ENCODE results near the gene MON1B. TPM values are rescaled to one million over a fixed set of nuclear protein-coding genes. Genes with fewer than 3 reads are reported as not detected.

MON1B gene
- total and polyA plus RNA-seq, 2 of the 13 experiments (the other 11 are each of a cell fraction or from before 2014, with no cell fraction given), result 13.4 to 15.6 TPM

GRCh38 chr16:77236063-77236511 is 45.1 kb downstream of the MON1B start (continued):
- TF ChIP-seq, protein P1, sequence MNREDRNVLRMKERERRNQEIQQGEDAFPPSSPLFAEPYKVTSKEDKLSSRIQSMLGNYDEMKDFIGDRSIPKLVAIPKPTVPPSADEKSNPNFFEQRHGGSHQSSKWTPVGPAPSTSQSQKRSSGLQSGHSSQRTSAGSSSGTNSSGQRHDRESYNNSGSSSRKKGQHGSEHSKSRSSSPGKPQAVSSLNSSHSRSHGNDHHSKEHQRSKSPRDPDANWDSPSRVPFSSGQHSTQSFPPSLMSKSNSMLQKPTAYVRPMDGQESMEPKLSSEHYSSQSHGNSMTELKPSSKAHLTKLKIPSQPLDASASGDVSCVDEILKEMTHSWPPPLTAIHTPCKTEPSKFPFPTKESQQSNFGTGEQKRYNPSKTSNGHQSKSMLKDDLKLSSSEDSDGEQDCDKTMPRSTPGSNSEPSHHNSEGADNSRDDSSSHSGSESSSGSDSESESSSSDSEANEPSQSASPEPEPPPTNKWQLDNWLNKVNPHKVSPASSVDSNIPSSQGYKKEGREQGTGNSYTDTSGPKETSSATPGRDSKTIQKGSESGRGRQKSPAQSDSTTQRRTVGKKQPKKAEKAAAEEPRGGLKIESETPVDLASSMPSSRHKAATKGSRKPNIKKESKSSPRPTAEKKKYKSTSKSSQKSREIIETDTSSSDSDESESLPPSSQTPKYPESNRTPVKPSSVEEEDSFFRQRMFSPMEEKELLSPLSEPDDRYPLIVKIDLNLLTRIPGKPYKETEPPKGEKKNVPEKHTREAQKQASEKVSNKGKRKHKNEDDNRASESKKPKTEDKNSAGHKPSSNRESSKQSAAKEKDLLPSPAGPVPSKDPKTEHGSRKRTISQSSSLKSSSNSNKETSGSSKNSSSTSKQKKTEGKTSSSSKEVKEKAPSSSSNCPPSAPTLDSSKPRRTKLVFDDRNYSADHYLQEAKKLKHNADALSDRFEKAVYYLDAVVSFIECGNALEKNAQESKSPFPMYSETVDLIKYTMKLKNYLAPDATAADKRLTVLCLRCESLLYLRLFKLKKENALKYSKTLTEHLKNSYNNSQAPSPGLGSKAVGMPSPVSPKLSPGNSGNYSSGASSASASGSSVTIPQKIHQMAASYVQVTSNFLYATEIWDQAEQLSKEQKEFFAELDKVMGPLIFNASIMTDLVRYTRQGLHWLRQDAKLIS (CRISPR knock-in tag; IDR thresholded peaks at IDR 0.05), result no peak
- TF ChIP-seq HNF4G (IDR thresholded peaks at IDR 0.05; ENCODE audit: borderline replicate concordance, low read depth, low read length) (no peak), HNF4G (CRISPR knock-in tag; IDR thresholded peaks at IDR 0.05; ENCODE audit: borderline replicate concordance, low read depth) (no peak), ZMAT3 (CRISPR knock-in tag; conservative IDR thresholded peaks at IDR 0.05) (no peak; the same call in 1 of the 2 replicates), MXD3 (CRISPR knock-in tag; IDR thresholded peaks at IDR 0.05) (peak; percentile 33; the same call in 1 of the 2 replicates), FOXA3 (CRISPR knock-in tag; IDR thresholded peaks at IDR 0.05) (peak; percentile 66), KMT2A (CRISPR knock-in tag; IDR thresholded peaks at IDR 0.05) (no peak), TOE1 (CRISPR knock-in tag; IDR thresholded peaks at IDR 0.05) (no peak), GPN1 (CRISPR knock-in tag; IDR thresholded peaks at IDR 0.05; ENCODE audit: borderline replicate concordance) (no peak), ZNF773 (CRISPR knock-in tag; IDR thresholded peaks at IDR 0.05; ENCODE audit: borderline replicate concordance) (no peak), SMYD3 (CRISPR knock-in tag; IDR thresholded peaks at IDR 0.05) (no peak), MED1 (CRISPR knock-in tag; IDR thresholded peaks at IDR 0.05) (peak; percentile 57; the same call in 1 of the 2 replicates), ZSCAN22 (CRISPR knock-in tag; IDR thresholded peaks at IDR 0.05) (no peak), EEA1 (CRISPR knock-in tag; IDR thresholded peaks at IDR 0.05; ENCODE audit: borderline replicate concordance) (no peak), CCDC6 (CRISPR knock-in tag; IDR thresholded peaks at IDR 0.05) (peak; percentile 92), PRDM15 (CRISPR knock-in tag; IDR thresholded peaks at IDR 0.05) (no peak), ZNF501 (CRISPR knock-in tag; IDR thresholded peaks at IDR 0.05) (peak; percentile 97), CBFB (CRISPR knock-in tag; IDR thresholded peaks at IDR 0.05) (no peak), MBD4 (IDR thresholded peaks at IDR 0.05; ENCODE audit: borderline replicate concordance, low read length) (no peak), HCFC1 (IDR thresholded peaks at IDR 0.05; ENCODE audit: low read depth, low read length) (no peak)
- TF ChIP-seq, protein P2, sequence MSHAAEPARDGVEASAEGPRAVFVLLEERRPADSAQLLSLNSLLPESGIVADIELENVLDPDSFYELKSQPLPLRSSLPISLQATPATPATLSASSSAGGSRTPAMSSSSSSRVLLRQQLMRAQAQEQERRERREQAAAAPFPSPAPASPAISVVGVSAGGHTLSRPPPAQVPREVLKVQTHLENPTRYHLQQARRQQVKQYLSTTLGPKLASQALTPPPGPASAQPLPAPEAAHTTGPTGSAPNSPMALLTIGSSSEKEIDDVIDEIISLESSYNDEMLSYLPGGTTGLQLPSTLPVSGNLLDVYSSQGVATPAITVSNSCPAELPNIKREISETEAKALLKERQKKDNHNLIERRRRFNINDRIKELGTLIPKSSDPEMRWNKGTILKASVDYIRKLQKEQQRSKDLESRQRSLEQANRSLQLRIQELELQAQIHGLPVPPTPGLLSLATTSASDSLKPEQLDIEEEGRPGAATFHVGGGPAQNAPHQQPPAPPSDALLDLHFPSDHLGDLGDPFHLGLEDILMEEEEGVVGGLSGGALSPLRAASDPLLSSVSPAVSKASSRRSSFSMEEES (CRISPR knock-in tag; IDR thresholded peaks at IDR 0.05), result 0 out of 2 replicates have a peak, but pooled peaks have one; percentile 36
- TF ChIP-seq, protein P3, sequence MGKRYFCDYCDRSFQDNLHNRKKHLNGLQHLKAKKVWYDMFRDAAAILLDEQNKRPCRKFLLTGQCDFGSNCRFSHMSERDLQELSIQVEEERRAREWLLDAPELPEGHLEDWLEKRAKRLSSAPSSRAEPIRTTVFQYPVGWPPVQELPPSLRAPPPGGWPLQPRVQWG (CRISPR knock-in tag; IDR thresholded peaks at IDR 0.05; ENCODE audit: borderline replicate concordance, low read depth), result no peak
